Endothelial cell of umbilical vein (primary cell): ENCODE measurements around the gene HHIP.

Experiments
- CTCF ChIP-seq, 2 donors: IDR thresholded peaks; 1 replicate in 1 of 2; 2 replicates in 1 of 2; pipeline ENCODE4 v1.5.1; 2011; ENCODE audit warnings: low read length in 2 of 2, mild to moderate bottlenecking in 2 of 2, moderate library complexity in 2 of 2, control low read depth in 1 of 2, inconsistent platforms in 1 of 2, low read depth in 1 of 2; ENCODE audit not compliant: insufficient read depth in 1 of 2; ENCODE audit errors: extremely low read depth in 1 of 2
- EZH2 ChIP-seq: IDR thresholded peaks from 2 replicates; pipeline ENCODE4 v1.6.1; 2012; ENCODE audit warnings: borderline replicate concordance, low read depth, mild to moderate bottlenecking, moderate library complexity, low read length, inconsistent platforms; ENCODE audit not compliant: severe bottlenecking
- FOS ChIP-seq: IDR thresholded peaks from 2 replicates; pipeline ENCODE4 v1.6.1; 2011; ENCODE audit warnings: mild to moderate bottlenecking, low read length, moderate library complexity, borderline replicate concordance; ENCODE audit not compliant: insufficient read depth
- GATA2 ChIP-seq: IDR thresholded peaks from 2 replicates; pipeline ENCODE4 v1.7.0; 2011; ENCODE audit warnings: low read depth, mild to moderate bottlenecking, moderate library complexity, mixed read lengths, low read length; ENCODE audit not compliant: insufficient read length, insufficient read depth
- JUN ChIP-seq: IDR thresholded peaks from 2 replicates; pipeline ENCODE4 v1.6.1; 2011; ENCODE audit warnings: borderline replicate concordance, low read depth; ENCODE audit not compliant: insufficient read length, insufficient read depth
- MAX ChIP-seq: IDR thresholded peaks from 2 replicates; pipeline ENCODE4 v1.6.1; 2011; ENCODE audit not compliant: insufficient read depth, insufficient read length
- MYC ChIP-seq: IDR thresholded peaks from one replicate; pipeline ENCODE4 v1.6.1; 2011; ENCODE audit warnings: mild to moderate bottlenecking, low read depth, low read length
- POLR2A ChIP-seq: IDR thresholded peaks from 2 replicates; pipeline ENCODE4 v1.6.1; 2012; ENCODE audit warnings: low read depth, mild to moderate bottlenecking, control low read depth, low read length
- POLR2AphosphoS5 ChIP-seq: IDR thresholded peaks from 2 replicates; pipeline ENCODE4 v1.6.1; 2012; ENCODE audit warnings: low read depth, mild to moderate bottlenecking, control low read depth, low read length, moderate library complexity; ENCODE audit not compliant: insufficient read depth

- TF ChIP-seq CTCF (IDR thresholded peaks at IDR 0.05; ENCODE audit: extremely low read depth in 1 of 2, insufficient read depth in 1 of 2, low read depth in 1 of 2, low read length in 2 of 2) (no peak), POLR2AphosphoS5 (no peak), POLR2A (no peak), JUN (no peak), EZH2 (no peak), MAX (no peak), MYC (no peak), FOS (no peak), GATA2 (no peak)
Measured at GRCh38 chr4:144715230-144715629, 69.3 kb downstream of the HHIP start.
